Cardiac septum (tissue), 1 donor: Measurements from ENCODE around the gene SLC9A9. TPM values are rescaled to one million over a fixed set of nuclear protein-coding genes. Genes with fewer than 3 reads are reported as not detected.
"Not testable (repeated sequence)": the region's sequence is repeated elsewhere in the genome, so short reads cannot be mapped to it uniquely, and the experiment has no call there.

Source experiments
- DNase-seq: peaks from one replicate; pipeline ENCODE4 v3.0.0-alpha.2; 2020; ENCODE audit warnings: low spot score
- intact Hi-C: fragments of 100-400 bp; cut with DNase I; formaldehyde crosslinking; loops from one replicate; pipeline ENCODE4 v1.14.0; 2022
- total RNA-seq: library from RNA; stranded (reverse); fragmentation: NEBNext Ultra II Directional; extraction: Animal tissue kit (Norgen Biotek cat#: 25700); gene quantifications from one replicate; pipeline ENCODE4 v1.2.1, GENCODE V29; 2021
- donor health status: DM: no; HTN: no; CAD: no.

Gene SLC9A9
- total RNA-seq, 1 donor from 2014 or later: 3.6 TPM

DNA sequence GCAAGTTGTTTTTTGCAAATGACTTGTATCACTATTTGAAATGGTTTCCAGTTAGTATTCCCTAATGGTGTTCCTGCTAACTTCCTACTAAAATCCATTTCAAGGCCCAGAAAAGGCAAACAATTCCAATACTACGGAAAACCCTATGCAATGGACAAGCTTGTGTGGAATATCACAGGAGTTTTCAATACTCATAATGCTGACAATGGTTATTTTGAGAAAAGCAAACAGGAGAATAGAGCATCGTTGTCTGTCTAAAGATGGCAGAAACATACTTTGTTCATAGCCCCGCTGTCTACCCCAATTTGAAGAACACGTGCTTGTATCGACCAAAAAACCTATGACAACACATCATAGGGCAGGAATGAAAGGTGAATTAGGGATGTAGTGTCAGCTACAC lies 400.8 kb downstream of the SLC9A9 start:
- intact Hi-C loops: loop anchor here (10.0 kb wide), 3 partner anchors 93 to 323 kb away; no protein-coding TSS in a partner anchor

DNA sequence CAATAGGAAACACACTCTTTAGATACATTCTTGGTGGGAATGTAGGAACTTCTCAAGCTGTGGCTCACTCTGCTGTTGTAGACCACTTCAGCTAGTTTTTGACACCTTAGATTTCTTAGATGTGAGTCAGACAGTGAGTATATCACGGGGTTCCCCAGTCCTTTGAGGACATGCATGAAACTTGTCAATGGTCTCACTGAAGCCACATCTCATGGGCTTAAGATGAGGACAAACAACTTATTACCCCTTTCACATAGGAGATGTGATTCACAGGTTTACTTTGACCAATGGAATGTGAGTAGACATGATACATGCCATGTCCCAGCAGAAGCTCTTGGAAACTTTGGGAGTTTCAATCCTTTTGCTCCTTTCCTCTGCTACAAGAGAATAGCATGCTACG lies 403.1 kb downstream of the SLC9A9 start:
- no peak for DNase-seq
- intact Hi-C loops: loop anchor here (10.0 kb wide), 3 partner anchors 90 to 320 kb away; no protein-coding TSS in a partner anchor

More for the DNA sequence above, 400.8 kb downstream of the SLC9A9 start:
- DNase-seq: no peak

- DNase-seq: no peak
- intact Hi-C loops: loop anchor here (10.0 kb wide), 3 partner anchors 89 to 319 kb away; no protein-coding TSS in a partner anchor
Observed at GRCh38 chr3:143443851-143444331, 404.4 kb downstream of the SLC9A9 start.

GRCh38 chr3:143442814-143443447 lies 405.3 kb downstream of the SLC9A9 start:
- DNase-seq: no peak
- intact Hi-C loops: loop anchor here (10.0 kb wide), 3 partner anchors 88 to 318 kb away; no protein-coding TSS in a partner anchor

- DNase-seq: no peak
- intact Hi-C loops: loop anchor here (10.0 kb wide), 3 partner anchors 87 to 317 kb away; no protein-coding TSS in a partner anchor
Observed at GRCh38 chr3:143441516-143442171, 406.6 kb downstream of the SLC9A9 start.

DNA sequence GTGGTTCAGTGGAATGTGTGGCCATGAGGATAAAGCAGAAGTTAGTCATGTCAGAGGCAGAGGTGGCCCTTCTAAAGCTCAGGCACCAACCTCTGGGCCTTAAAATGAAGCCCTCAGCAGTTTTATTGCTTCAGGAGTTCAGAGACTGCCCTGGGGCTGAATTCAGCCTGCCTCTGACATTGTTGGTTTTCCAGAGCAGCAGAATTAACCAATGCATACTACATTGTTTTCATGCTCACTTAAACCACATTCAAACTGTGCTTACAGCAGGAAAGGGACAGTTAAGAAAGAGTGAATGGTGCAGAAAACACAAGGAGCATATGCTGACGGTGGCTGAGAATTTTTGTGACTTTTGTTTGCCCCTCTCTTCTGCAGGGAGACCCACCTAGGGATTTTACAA lies 408.5 kb downstream of the SLC9A9 start:
- intact Hi-C loops: loop anchor here (10.0 kb wide), 4 partner anchors 85 to 315 kb away; no protein-coding TSS in a partner anchor
- no peak for DNase-seq

- no peak for DNase-seq
- intact Hi-C loops: loop anchor here (10.0 kb wide), 1 partner anchor 207 kb away; no protein-coding TSS in a partner anchor
Observed at GRCh38 chr3:143437405-143437804, 410.9 kb downstream of the SLC9A9 start.

- intact Hi-C loops: loop anchor here (10.0 kb wide), 1 partner anchor 208 kb away; no protein-coding TSS in a partner anchor
- no peak for DNase-seq
Observed at GRCh38 chr3:143436231-143436930, 411.9 kb downstream of the SLC9A9 start.

DNA sequence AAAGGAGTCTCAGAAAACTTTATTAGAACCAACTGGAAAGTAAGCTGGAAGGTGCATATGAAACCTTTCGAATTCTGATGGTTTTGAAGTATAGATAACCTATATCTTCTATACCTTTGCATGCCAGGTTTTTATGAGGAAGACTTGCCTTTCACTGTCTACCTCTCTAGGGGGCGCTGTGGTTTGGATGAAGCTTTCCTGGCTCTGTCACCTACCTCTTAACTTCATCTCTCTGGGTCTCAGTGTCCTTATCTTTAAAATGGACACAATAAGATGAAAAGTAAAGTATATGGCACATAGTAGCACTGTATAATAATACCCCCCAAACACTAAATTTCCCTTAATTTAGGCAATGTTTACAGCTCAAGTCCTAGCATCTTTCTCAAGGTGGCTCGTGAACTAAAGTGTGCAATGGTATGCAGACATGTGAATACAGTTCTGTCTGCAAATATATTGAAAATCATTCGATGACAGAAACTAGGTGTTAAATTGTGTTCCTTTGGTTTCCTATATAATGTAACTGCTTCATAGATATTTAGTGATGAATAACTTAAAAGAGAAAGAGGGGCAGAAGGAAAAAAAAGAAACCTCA lies 414.4 kb downstream of the SLC9A9 start:
- DNase-seq: no peak
- intact Hi-C loops: loop anchor here (10.0 kb wide), 1 partner anchor 211 kb away; no protein-coding TSS in a partner anchor

- not testable (repeated sequence) for DNase-seq
- intact Hi-C loops: loop anchor here (10.0 kb wide), 1 partner anchor 214 kb away; no protein-coding TSS in a partner anchor
Observed at GRCh38 chr3:143431298-143431697, 417.0 kb downstream of the SLC9A9 start.

DNA sequence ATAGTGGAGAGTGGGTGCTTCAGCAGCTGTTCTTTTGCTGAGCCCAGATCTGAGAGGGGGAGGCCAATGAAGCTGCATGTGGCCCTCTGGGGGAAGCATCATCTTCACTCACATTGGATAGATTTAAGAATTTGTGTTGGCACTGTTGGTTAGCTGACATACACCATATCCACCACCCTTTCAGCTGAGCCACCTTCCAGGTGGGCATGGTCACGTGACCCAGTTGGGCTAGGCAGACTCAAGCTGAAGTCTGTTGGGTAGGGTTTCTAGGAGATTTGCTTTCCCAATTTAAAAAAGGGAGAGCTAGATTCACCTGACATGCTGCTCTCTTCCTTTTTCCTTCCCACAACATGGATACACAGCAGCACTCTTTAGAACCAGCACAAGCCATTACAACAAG lies 417.7 kb downstream of the SLC9A9 start:
- intact Hi-C loops: loop anchor here (10.0 kb wide), 1 partner anchor 214 kb away; no protein-coding TSS in a partner anchor
- DNase-seq: no peak

GRCh38 chr3:143429628-143430514 lies 418.4 kb downstream of the SLC9A9 start:
- intact Hi-C loops: loop anchor here (10.0 kb wide), 1 partner anchor 215 kb away; no protein-coding TSS in a partner anchor
- DNase-seq: no peak

- intact Hi-C loops: no loop called here
- DNase-seq: no peak
Observed at GRCh38 chr3:143428294-143428693, 420.0 kb downstream of the SLC9A9 start.

DNA sequence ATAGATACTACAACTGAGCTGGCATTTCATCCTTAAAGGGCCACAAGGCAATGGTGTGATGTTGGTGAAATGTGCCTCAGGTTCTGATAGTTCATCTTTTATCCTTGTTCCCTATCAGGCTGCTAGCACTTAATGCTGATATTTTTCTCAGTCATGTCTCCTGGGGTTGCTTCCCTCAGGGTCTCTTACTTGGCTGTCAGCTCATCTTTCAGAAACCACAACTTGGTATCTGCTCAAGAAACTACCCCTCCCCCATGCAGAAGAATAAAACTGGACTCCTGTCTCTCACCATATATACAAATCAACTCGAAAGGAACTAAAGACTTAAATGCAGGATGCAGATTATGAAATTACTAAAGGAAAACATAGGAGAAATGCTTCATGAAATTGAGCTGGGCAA lies 420.6 kb downstream of the SLC9A9 start:
- intact Hi-C loops: no loop called here
- no peak for DNase-seq

GRCh38 chr3:143424874-143425273 lies 423.4 kb downstream of the SLC9A9 start:
- intact Hi-C loops: no loop called here
- no peak for DNase-seq

DNA sequence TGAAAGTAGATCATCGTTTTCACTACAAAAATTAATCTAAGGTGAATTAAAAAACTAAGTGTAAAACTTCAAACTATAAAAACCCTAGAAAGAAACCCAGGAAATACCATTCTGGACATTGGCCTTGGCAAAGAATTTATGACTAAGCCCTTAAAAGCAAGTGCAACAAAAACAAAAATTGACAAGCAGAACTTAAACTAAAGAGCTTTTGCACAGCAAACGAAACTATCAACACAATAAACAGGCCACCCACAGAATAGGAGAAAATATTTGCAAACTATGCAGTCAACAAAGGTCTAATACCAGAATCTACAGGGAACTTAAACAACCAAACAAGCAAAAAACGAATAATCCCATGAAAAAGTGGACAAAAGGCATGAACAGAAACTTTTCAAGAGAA lies 426.7 kb downstream of the SLC9A9 start:
- intact Hi-C loops: no loop called here
- no peak for DNase-seq

GRCh38 chr3:143419611-143420010 lies 428.7 kb downstream of the SLC9A9 start:
- no peak for DNase-seq
- intact Hi-C loops: no loop called here

GRCh38 chr3:143418391-143418790 lies 429.9 kb downstream of the SLC9A9 start:
- no peak for DNase-seq
- intact Hi-C loops: no loop called here
